ENCODE data around the gene KIT.

KIT gene

DNA sequence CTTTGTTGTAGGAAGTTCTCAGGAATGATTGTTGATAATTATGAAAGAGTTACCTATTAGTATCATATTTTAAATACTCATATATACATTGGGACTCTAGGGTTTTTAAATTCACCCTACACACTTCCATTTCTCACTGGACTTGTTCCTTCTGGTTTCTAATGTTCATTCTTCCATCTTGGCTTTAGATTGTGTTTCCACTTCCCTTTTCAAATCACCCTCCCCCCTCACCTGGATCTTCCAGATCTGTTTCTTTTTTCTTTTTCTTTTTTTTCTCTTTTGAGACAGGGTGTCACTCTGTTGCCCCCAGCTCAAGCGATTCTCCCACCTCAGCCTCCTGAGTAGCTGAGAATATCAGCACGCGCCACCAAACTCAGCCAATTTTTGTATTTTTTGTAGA, 6.7 kb upstream of the KIT start:
- no peak for DNase-seq
- no peaks in the 10 kb centered on the region for H3K9me3 Mint-ChIP-seq

GRCh38 chr4:54654753-54655152, 3.0 kb upstream of the KIT start:
- no peak for DNase-seq
- H3K27me3 Mint-ChIP-seq = peaks cover 43 to 58% of the 10 kb centered on the region in 2 donors
- H3K9me3 Mint-ChIP-seq = no peaks in the 10 kb centered on the region
- ATAC-seq (replicated peaks) = no peak
- no peak overlapping the region for H3K27ac Mint-ChIP-seq
- H3K36me3 Mint-ChIP-seq = peaks cover 0 to 2% of the 10 kb centered on the region in 2 donors
- peaks cover 13 to 29% of the 10 kb centered on the region in 2 donors for H3K4me1 Mint-ChIP-seq
- no peak overlapping the region for H3K4me3 Mint-ChIP-seq

More for the DNA sequence above, 6.7 kb upstream of the KIT start:
- peaks cover 15 to 21% of the 10 kb centered on the region in 2 donors for H3K27me3 Mint-ChIP-seq
- no peaks in the 10 kb centered on the region for H3K4me1 Mint-ChIP-seq
- no peak overlapping the region for H3K27ac Mint-ChIP-seq
- H3K4me3 Mint-ChIP-seq = no peak overlapping the region
- H3K36me3 Mint-ChIP-seq = no peaks in the 10 kb centered on the region
- ATAC-seq (replicated peaks) = no peak

DNA sequence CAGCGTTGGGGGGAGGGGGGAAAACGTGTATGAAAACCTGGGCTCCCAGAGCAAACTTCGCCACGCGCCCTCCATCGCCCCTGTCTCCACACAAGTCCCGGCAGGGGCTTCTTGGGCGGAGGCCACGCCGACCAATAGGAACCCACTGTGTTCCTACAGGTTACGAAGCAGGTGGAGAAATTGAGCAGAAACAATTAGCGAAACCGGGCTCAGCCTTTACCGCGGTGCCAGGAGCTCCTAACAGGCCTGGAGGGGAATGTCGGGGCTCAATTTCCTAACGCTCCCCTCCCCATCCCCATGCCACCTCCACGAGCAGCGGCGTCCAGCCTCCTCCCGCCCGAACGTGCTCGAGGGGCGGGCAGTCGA, 589 bp upstream of the KIT start:
- Mint-ChIP-seq H3K36me3 (peaks cover 0 to 2% of the 10 kb centered on the region in 2 donors), H3K4me3 (peak overlapping the region; percentile 88 to 95), H3K9me3 (no peaks in the 10 kb centered on the region), H3K4me1 (peaks cover 17 to 38% of the 10 kb centered on the region in 2 donors), H3K27ac (no peak overlapping the region), H3K27me3 (peaks cover 56 to 75% of the 10 kb centered on the region in 2 donors)
- DNase-seq (no peak), ATAC-seq (replicated peaks) (no peak)

DNA sequence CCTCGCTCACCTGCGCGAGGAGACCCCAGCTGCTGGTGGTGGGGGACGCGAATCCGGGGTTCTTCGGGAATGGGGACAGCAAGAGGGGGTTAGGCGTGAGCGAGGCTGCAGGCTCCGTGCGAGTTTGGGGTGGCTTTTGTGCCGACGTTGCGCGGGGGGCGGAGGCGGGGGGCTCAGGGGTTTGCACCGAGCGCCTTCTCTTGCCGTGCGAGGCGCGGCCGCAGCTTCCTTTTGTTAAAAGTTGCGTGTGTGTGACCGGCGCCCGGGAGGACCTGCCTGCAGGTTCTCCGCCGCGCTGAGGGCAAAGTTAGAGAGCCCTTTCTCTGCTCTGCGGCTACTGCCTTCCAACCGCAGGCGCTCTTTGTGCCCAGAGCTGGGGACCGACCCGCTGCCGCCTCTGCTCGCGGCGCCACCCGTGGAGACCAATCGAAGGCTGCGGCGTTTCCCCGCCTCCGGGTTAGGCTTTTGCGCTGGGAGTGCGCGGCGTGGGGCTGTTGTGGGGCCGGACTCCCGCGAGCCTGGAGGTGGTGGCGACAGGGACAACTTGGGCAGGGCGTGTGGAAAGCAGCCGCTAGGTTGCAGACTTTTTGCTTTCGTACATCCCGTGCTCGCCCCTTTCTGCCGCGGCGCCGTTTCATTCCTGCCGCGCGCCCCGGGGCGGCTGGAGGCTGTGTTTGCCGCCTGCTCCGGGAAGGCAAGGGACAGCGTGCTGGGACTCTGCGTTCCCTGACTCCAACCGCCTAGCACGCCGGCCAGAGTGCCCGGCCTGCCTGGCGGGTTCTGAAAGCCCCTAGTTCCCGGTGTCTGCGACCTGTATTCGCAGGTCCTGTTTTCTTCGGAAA, 716 bp downstream of the KIT start:
- ATAC-seq (replicated peaks) = peak; percentile 72 to 73
- Mint-ChIP-seq H3K36me3 (peaks cover 0 to 2% of the 10 kb centered on the region in 2 donors), H3K27ac (peak overlapping the region; percentile 90), H3K4me1 (peaks cover 17 to 38% of the 10 kb centered on the region in 2 donors), H3K27me3 (peaks cover 52 to 76% of the 10 kb centered on the region in 2 donors), H3K9me3 (no peaks in the 10 kb centered on the region), H3K4me3 (peak overlapping the region; percentile 88 to 95)
- DNase-seq = peak; percentile 21

DNA sequence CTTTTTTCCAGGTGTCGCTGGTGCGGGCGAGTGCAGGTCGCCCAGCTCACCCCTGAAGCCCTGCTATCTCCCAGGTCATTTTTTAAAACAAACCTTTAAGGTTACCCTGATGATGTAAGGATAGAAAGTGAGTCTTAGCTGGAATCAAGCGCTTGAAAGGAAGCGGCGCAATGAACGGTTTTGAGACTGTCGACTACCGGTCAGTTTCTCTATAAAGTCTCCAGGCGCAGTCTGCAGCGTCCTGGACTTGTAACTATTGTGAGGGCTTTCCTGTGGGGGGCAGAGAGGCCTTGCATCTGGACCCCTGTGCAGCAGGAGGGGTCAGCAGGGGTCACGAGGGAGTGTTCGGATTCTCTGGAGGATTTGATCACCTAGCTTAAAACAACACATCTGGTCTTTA, 1.6 kb downstream of the KIT start:
- peak overlapping the region; percentile 42 for H3K27ac Mint-ChIP-seq
- peak overlapping the region; percentile 88 to 95 for H3K4me3 Mint-ChIP-seq
- H3K9me3 Mint-ChIP-seq = no peaks in the 10 kb centered on the region
- no peak for ATAC-seq (replicated peaks)
- peaks cover 17 to 38% of the 10 kb centered on the region in 2 donors for H3K4me1 Mint-ChIP-seq
- peaks cover 55 to 79% of the 10 kb centered on the region in 2 donors for H3K27me3 Mint-ChIP-seq
- DNase-seq = no peak
- H3K36me3 Mint-ChIP-seq = peaks cover 0 to 2% of the 10 kb centered on the region in 2 donors

GRCh38 chr4:54659749-54660535, 2.2 kb downstream of the KIT start:
- Mint-ChIP-seq H3K36me3 (peaks cover 0 to 2% of the 10 kb centered on the region in 2 donors), H3K9me3 (no peaks in the 10 kb centered on the region), H3K27ac (peak overlapping the region; percentile 16), H3K4me1 (peaks cover 17 to 38% of the 10 kb centered on the region in 2 donors), H3K4me3 (peak overlapping the region in 1 of 2 donors; percentile 95), H3K27me3 (peaks cover 57 to 79% of the 10 kb centered on the region in 2 donors)
- DNase-seq (no peak), ATAC-seq (replicated peaks) (no peak)

DNA sequence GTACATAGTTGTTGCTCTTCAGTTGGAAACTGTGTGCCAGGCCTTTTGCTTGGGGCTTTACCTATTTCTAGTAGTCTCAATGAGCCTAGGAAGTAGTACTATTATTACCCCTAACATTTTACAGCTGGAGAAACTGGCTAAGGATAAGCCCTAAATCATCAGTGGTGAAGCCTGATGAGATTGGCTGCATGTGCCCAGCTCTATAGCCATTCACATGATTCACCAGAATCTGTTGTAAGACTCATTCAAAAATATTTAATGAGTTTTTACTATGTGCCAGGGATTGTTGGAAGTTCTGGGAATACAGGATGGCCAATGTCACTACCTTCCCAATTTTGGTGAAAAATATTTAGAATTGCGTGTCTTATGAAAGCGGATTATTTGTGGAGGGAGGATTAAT, 2.8 kb downstream of the KIT start:
- H3K27me3 Mint-ChIP-seq = peaks cover 63 to 84% of the 10 kb centered on the region in 2 donors

DNA sequence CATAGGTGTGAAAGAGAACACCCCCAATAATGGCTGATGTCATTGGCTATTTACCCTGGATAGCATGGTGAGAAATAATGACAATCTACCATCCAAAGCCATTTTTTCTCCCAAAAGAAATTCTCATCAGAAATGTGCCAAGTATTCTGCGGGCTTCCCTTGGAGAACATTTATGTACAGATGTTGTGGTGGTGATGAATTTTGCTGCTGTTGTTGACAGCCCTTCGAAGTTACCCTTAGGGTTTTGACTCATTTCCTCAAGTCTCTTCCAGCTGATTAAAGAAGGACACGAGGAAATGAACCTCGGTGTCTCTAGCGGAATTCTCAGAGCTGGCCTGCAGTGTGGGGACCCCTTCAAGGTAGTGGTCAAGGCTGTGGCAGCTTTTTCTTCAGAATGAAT, 3.4 kb downstream of the KIT start:
- Mint-ChIP-seq H3K4me1 (peaks cover 17 to 38% of the 10 kb centered on the region in 2 donors), H3K36me3 (peaks cover 0 to 2% of the 10 kb centered on the region in 2 donors), H3K4me3 (no peak overlapping the region), H3K27ac (no peak overlapping the region), H3K9me3 (no peaks in the 10 kb centered on the region), H3K27me3 (peaks cover 68 to 87% of the 10 kb centered on the region in 2 donors)
- no peak for DNase-seq
- ATAC-seq (replicated peaks) = no peak

More for the DNA sequence above, 2.8 kb downstream of the KIT start:
- no peak for ATAC-seq (replicated peaks)
- no peaks in the 10 kb centered on the region for H3K9me3 Mint-ChIP-seq
- peaks cover 0 to 2% of the 10 kb centered on the region in 2 donors for H3K36me3 Mint-ChIP-seq
- DNase-seq = no peak
- H3K4me3 Mint-ChIP-seq = no peak overlapping the region
- H3K4me1 Mint-ChIP-seq = peaks cover 17 to 38% of the 10 kb centered on the region in 2 donors
- no peak overlapping the region for H3K27ac Mint-ChIP-seq

- H3K27me3 Mint-ChIP-seq = peaks cover 62 to 83% of the 10 kb centered on the region in 2 donors
- no peak overlapping the region for H3K4me3 Mint-ChIP-seq
- H3K4me1 Mint-ChIP-seq = peaks cover 17 to 38% of the 10 kb centered on the region in 2 donors
- ATAC-seq (replicated peaks) = no peak
- H3K9me3 Mint-ChIP-seq = no peaks in the 10 kb centered on the region
- no peak for DNase-seq
- no peak overlapping the region for H3K27ac Mint-ChIP-seq
- peaks cover 0 to 2% of the 10 kb centered on the region in 2 donors for H3K36me3 Mint-ChIP-seq
Measured at GRCh38 chr4:54661686-54662085, 3.9 kb downstream of the KIT start.

- peaks cover 58 to 78% of the 10 kb centered on the region in 2 donors for H3K27me3 Mint-ChIP-seq
- ATAC-seq (replicated peaks) (no peak), DNase-seq (no peak)
- H3K27ac Mint-ChIP-seq = no peak overlapping the region
- H3K9me3 Mint-ChIP-seq = no peaks in the 10 kb centered on the region
- peaks cover 17 to 34% of the 10 kb centered on the region in 2 donors for H3K4me1 Mint-ChIP-seq
- H3K36me3 Mint-ChIP-seq = peaks cover 0 to 2% of the 10 kb centered on the region in 2 donors
- H3K4me3 Mint-ChIP-seq = no peak overlapping the region
Measured at GRCh38 chr4:54662123-54662522, 4.4 kb downstream of the KIT start.

GRCh38 chr4:54662901-54663585, 5.3 kb downstream of the KIT start:
- H3K4me3 Mint-ChIP-seq = no peak overlapping the region
- H3K27me3 Mint-ChIP-seq = peaks cover 58 to 71% of the 10 kb centered on the region in 2 donors
- H3K36me3 Mint-ChIP-seq = peaks cover 0 to under 1% of the 10 kb centered on the region in 2 donors
- DNase-seq = no peak
- peaks cover 14 to 25% of the 10 kb centered on the region in 2 donors for H3K4me1 Mint-ChIP-seq
- H3K27ac Mint-ChIP-seq = no peak overlapping the region
- ATAC-seq (replicated peaks) = peak in 1 of 2 donors; percentile 26
- no peaks in the 10 kb centered on the region for H3K9me3 Mint-ChIP-seq

DNA sequence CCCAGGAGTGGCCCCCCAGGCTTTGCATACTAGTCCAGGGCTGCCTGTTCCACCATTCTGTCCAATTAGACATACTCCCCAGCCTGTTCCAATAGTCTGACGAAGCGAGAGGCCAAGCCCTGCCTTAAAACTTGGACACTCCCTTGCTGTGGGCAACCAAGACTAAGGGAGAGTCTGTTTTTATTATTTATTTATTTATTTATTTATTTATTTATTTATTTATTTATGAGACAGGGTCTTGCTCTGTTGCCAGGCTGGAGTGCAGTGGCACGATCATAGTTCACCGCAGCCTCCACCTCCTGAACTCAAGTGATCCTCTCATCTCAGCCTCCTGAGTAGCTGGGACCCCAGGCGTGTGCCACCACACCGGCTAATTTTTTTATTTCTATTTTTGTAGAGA, 6.6 kb downstream of the KIT start:
- DNase-seq = no peak
- peaks cover 5 to 14% of the 10 kb centered on the region in 2 donors for H3K4me1 Mint-ChIP-seq
- no peak for ATAC-seq (replicated peaks)
- H3K9me3 Mint-ChIP-seq = no peaks in the 10 kb centered on the region
- H3K4me3 Mint-ChIP-seq = no peak overlapping the region
- H3K27ac Mint-ChIP-seq = no peak overlapping the region
- H3K36me3 Mint-ChIP-seq = no peaks in the 10 kb centered on the region
- H3K27me3 Mint-ChIP-seq = peaks cover 54 to 63% of the 10 kb centered on the region in 2 donors

GRCh38 chr4:54668014-54668611, 10.4 kb downstream of the KIT start:
- H3K9me3 Mint-ChIP-seq = no peaks in the 10 kb centered on the region
- peaks cover 34 to 35% of the 10 kb centered on the region in 2 donors for H3K27me3 Mint-ChIP-seq
- no peaks in the 10 kb centered on the region for H3K36me3 Mint-ChIP-seq
- H3K27ac Mint-ChIP-seq = no peak overlapping the region
- no peak overlapping the region for H3K4me3 Mint-ChIP-seq
- no peak for ATAC-seq (replicated peaks)
- peaks cover 0 to 7% of the 10 kb centered on the region in 2 donors for H3K4me1 Mint-ChIP-seq
- no peak for DNase-seq

DNA sequence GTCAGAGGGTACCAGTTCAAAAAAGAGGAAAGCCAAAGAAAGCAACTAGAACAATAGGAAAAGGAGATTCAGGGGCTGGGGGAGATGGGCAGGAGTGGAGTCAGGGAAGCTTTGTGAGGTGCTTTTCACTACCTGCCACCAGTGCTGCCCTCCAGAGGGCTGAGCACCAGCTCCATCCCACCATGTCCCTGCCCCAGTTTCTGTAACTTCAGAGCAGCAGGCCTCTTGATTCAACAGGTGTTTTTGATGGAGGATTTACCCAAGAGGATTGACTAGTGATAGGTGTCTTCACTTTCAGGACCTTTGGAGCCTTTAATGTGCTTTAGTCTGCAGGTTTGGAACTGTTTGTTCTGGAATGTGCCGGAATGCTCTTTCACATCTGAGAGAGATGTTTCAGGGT, 12.1 kb downstream of the KIT start:
- peaks cover 0 to 1% of the 10 kb centered on the region in 2 donors for H3K9me3 Mint-ChIP-seq
- peaks cover 0 to 7% of the 10 kb centered on the region in 2 donors for H3K4me1 Mint-ChIP-seq
- peaks cover 27 to 31% of the 10 kb centered on the region in 2 donors for H3K27me3 Mint-ChIP-seq
- ATAC-seq (replicated peaks) (no peak), DNase-seq (no peak)
- no peak overlapping the region for H3K27ac Mint-ChIP-seq
- H3K36me3 Mint-ChIP-seq = no peaks in the 10 kb centered on the region
- no peak overlapping the region for H3K4me3 Mint-ChIP-seq

Measured in stimulated activated naive B cell treated with anti-CD40 and anti-IgM and Interleukin-4, amounts not matched to agents 10 μg/mL and 1 μg/mL and 100 μg/mL, for 72 hours (primary cell).